ENCODE results near the gene MORN3. TPM values are rescaled to one million over a fixed set of nuclear protein-coding genes. Genes with fewer than 3 reads are reported as not detected.

Gene MORN3
- total and polyA plus RNA-seq, 2 of the 4 experiments (the other 2 are of a cell fraction), result 0.18 to 0.22 TPM

GRCh38 chr12:121626087-121626852, 43.2 kb downstream of the MORN3 start, which contains the start of gene ORAI1:
Gene ORAI1 (plus strand): TSS chr12:121626530.
- H3K14ac ChIP-seq (replicated peaks; ENCODE audit: low read depth, low read length), result peak within 1 kb of the TSS; percentile 55
- peak within 1 kb of the TSS; percentile 85 for H3K4me2 ChIP-seq (ENCODE audit: low read depth, low read length)
- peak within 1 kb of the TSS; percentile 73 for H3K4me3 ChIP-seq (ENCODE audit: insufficient read depth, low read depth, low read length)
- H2AFZ ChIP-seq (replicated peaks; ENCODE audit: low read length, poor library complexity), result peak within 1 kb of the TSS; percentile 100
- H3K27me3 ChIP-seq (ENCODE audit: control insufficient read depth, insufficient read depth, low read length), result no peaks in the 10 kb centered on the region
- dilution Hi-C loops (cut with HindIII; ENCODE audit: low sequenced_read_pairs, unreplicated experiment), result no loop called here
- H2AK5ac ChIP-seq (ENCODE audit: low read depth, low read length), result 0 out of 2 replicates have a peak within 1 kb of the TSS, but pooled peaks have one; percentile 21
- intact Hi-C loops (cut with micrococcal nuclease), result loop anchor here (1.0 to 5.0 kb wide), 4 partner anchors 35 to 126 kb away; partner anchors contain the start of gene KDM2B
- peak within 1 kb of the TSS; percentile 85 for H3K4ac ChIP-seq (ENCODE audit: low read depth, low read length)
- H2BK120ac ChIP-seq (ENCODE audit: low read depth, low read length), result peak within 1 kb of the TSS; percentile 25; the same call in 1 of the 2 replicates
- WGBS, 2 experiments (ENCODE audit: extremely low coverage in 2 of 2, insufficient read length in 1 of 2), result 0% methylated on average over 46 of the region's 92 CpGs; no CpG with 5 or more reads in 1 of the 2 experiments
- peak within 1 kb of the TSS; percentile 76 for H3K9ac ChIP-seq (ENCODE audit: low read depth, low read length)
- peak within 1 kb of the TSS; percentile 38; the same call in 1 of the 2 replicates for H2BK20ac ChIP-seq (ENCODE audit: low read depth, low read length)
- H3K56ac ChIP-seq (ENCODE audit: extremely low read depth, insufficient read depth, low read length), result peak within 1 kb of the TSS; percentile 36; the same call in 1 of the 2 replicates
- TF ChIP-seq MXI1 (IDR thresholded peaks at IDR 0.05; ENCODE audit: borderline replicate concordance, low read depth, low read length) (peak; percentile 90), POLR2A (IDR thresholded peaks at IDR 0.05; ENCODE audit: low read depth, low read length) (no peak), SMC3 (IDR thresholded peaks at IDR 0.05; ENCODE audit: low read depth, low read length) (no peak), BHLHE40 (IDR thresholded peaks at IDR 0.05; ENCODE audit: low read depth, low read length) (peak; percentile 82)
- TF ChIP-seq, protein P1, sequence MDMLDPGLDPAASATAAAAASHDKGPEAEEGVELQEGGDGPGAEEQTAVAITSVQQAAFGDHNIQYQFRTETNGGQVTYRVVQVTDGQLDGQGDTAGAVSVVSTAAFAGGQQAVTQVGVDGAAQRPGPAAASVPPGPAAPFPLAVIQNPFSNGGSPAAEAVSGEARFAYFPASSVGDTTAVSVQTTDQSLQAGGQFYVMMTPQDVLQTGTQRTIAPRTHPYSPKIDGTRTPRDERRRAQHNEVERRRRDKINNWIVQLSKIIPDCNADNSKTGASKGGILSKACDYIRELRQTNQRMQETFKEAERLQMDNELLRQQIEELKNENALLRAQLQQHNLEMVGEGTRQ (IDR thresholded peaks at IDR 0.05; ENCODE audit: low read depth, low read length), result peak; percentile 96
- TF ChIP-seq, protein P2, sequence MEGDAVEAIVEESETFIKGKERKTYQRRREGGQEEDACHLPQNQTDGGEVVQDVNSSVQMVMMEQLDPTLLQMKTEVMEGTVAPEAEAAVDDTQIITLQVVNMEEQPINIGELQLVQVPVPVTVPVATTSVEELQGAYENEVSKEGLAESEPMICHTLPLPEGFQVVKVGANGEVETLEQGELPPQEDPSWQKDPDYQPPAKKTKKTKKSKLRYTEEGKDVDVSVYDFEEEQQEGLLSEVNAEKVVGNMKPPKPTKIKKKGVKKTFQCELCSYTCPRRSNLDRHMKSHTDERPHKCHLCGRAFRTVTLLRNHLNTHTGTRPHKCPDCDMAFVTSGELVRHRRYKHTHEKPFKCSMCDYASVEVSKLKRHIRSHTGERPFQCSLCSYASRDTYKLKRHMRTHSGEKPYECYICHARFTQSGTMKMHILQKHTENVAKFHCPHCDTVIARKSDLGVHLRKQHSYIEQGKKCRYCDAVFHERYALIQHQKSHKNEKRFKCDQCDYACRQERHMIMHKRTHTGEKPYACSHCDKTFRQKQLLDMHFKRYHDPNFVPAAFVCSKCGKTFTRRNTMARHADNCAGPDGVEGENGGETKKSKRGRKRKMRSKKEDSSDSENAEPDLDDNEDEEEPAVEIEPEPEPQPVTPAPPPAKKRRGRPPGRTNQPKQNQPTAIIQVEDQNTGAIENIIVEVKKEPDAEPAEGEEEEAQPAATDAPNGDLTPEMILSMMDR (conservative IDR thresholded peaks at IDR 0.05; ENCODE audit: low read depth, low read length), result peak; percentile 25
- peaks cover 15% of the 10 kb centered on the region for H3K9me1 ChIP-seq (ENCODE audit: insufficient read depth, low read length)
- CTCF ChIA-PET, result interaction anchor here (0.7 to 1.8 kb wide), 5 partner anchors 11 to 132 kb away, joined by 3 to 12 read pairs (median 6); no protein-coding TSS in a partner anchor
- peaks cover 26 to 38% of the 10 kb centered on the region in 2 experiments for H3K79me1 ChIP-seq (ENCODE audit: low read depth in 1 of 2, low read length in 2 of 2)
- peak within 1 kb of the TSS; percentile 32 for H4K91ac ChIP-seq (ENCODE audit: insufficient read depth, low read depth, low read length)
- BruUV-seq (replicated peaks), result no TSS peak
- H2BK5ac ChIP-seq (ENCODE audit: low read depth, low read length, poor library complexity, severe bottlenecking), result peak within 1 kb of the TSS; percentile 51
- peak within 1 kb of the TSS; percentile 92; the same call in 1 of the 2 replicates for H3K23ac ChIP-seq (ENCODE audit: low read depth, low read length)
- H2AK9ac ChIP-seq (replicated peaks; ENCODE audit: low read depth, low read length, poor library complexity), result peak within 1 kb of the TSS; percentile 92
- peak within 1 kb of the TSS; percentile 71 for H3K27ac ChIP-seq (ENCODE audit: insufficient read depth, low read length)
- H2BK15ac ChIP-seq (ENCODE audit: low read depth, low read length), result peak within 1 kb of the TSS; percentile 9; the same call in 2 of the 3 replicates
- peak; percentile 91 for ATAC-seq (ENCODE audit: low read depth)
- DNase-seq, result peak; percentile 91
- no peaks in the 10 kb centered on the region for H3K36me3 ChIP-seq (ENCODE audit: control insufficient read depth, insufficient read depth, low read length)
- no peak within 1 kb of the TSS; the same call in 1 of the 2 replicates for H3K18ac ChIP-seq (ENCODE audit: low read depth, low read length)
- H3K4me1 ChIP-seq (ENCODE audit: control insufficient read depth, insufficient read depth, low read length), result peaks cover 15% of the 10 kb centered on the region
- no peaks in the 10 kb centered on the region for H3K9me3 ChIP-seq (ENCODE audit: control insufficient read depth, insufficient read depth, low read length)
- in situ Hi-C loops (cut with MboI; ENCODE audit: low sequenced_read_pairs), result no loop called here
- peak within 1 kb of the TSS; percentile 66 to 86; a peak in 3 of 4 replicates for H4K8ac ChIP-seq (ENCODE audit: low read depth in 2 of 2, low read length in 2 of 2)
- peak within 1 kb of the TSS; percentile 58 for H4K5ac ChIP-seq (ENCODE audit: low read depth, low read length)
- peaks cover 8% of the 10 kb centered on the region for H4K20me1 ChIP-seq (ENCODE audit: insufficient read depth, low read length)
- POLR2A ChIA-PET (ENCODE audit: unreplicated experiment), result no interaction called here

Data from IMR-90 (cell line).